GM12878 (cell line): ENCODE data around the gene TFF1.

Source experiments
- CBX3 ChIP-seq: fragments of 200-600 bp; sonication (generic); IDR thresholded peaks from 2 replicates; pipeline ENCODE4 v1.6.1; 2016; ENCODE audit warnings: low read depth, borderline replicate concordance
- CTCF ChIP-seq, 3 experiments: IDR thresholded peaks in 2 of 3; conservative IDR thresholded peaks in 1 of 3; 2 replicates each; pipeline ENCODE4 v1.5.1; 2011; ENCODE audit warnings: low read depth in 3 of 3, low read length in 3 of 3, mild to moderate bottlenecking in 3 of 3, control low read depth in 2 of 3, moderate library complexity in 2 of 3, inconsistent platforms in 1 of 3, mixed read lengths in 1 of 3; ENCODE audit not compliant: control insufficient read depth in 2 of 3, insufficient read depth in 1 of 3; ENCODE audit errors: extremely low read depth in 1 of 3
- EP300 ChIP-seq, 2 experiments: fragments of 150-350 bp in 1 of 2; IDR thresholded peaks; 2 replicates each; pipeline ENCODE4 v1.6.1; 2011 to 2012; ENCODE audit warnings: low read depth in 2 of 2, low read length in 2 of 2, borderline replicate concordance in 1 of 2, improper control_type of control experiment in 1 of 2, inconsistent platforms in 1 of 2; ENCODE audit not compliant: control insufficient read depth in 1 of 2
- IKZF2 ChIP-seq, 2 experiments: fragments of 450-650 bp; IDR thresholded peaks; 2 replicates each; pipeline ENCODE4 v1.6.1; 2017; ENCODE audit warnings: mild to moderate bottlenecking in 2 of 2, moderate library complexity in 2 of 2
- POLR2AphosphoS5 ChIP-seq: IDR thresholded peaks from 2 replicates; pipeline ENCODE4 v1.6.1; 2011; ENCODE audit warnings: mild to moderate bottlenecking, low read length, inconsistent platforms
- SREBF1 ChIP-seq: IDR thresholded peaks from 2 replicates; pipeline ENCODE4 v1.6.1; 2012; ENCODE audit warnings: mild to moderate bottlenecking, low read length
- STAT3 ChIP-seq: IDR thresholded peaks from 2 replicates; pipeline ENCODE4 v1.6.1; 2011; ENCODE audit warnings: low read depth, low read length, improper control_type of control experiment
- TF ChIP-seq, protein P1 (sequence below): fragments of 450-650 bp; IDR thresholded peaks from 2 replicates; pipeline ENCODE4 v1.6.1; 2017; ENCODE audit warnings: mild to moderate bottlenecking

GRCh38 chr21:42379426-42380215, 13.3 kb upstream of the TFF1 start:
- TF ChIP-seq CTCF (IDR thresholded peaks at IDR 0.05 in 2 of 3, conservative IDR thresholded peaks at IDR 0.05 in 1 of 3; ENCODE audit: control insufficient read depth in 2 of 3, extremely low read depth in 1 of 3, insufficient read depth in 1 of 3, low read depth in 3 of 3, low read length in 3 of 3) (no peak), CBX3 (no peak), IKZF2 (IDR thresholded peaks at IDR 0.05) (no peak), SREBF1 (no peak), EP300 (IDR thresholded peaks at IDR 0.05; ENCODE audit: borderline replicate concordance in 1 of 2, control insufficient read depth in 1 of 2, low read depth in 2 of 2, low read length in 2 of 2) (no peak), POLR2AphosphoS5 (no peak), STAT3 (no peak)
- TF ChIP-seq, protein P1, sequence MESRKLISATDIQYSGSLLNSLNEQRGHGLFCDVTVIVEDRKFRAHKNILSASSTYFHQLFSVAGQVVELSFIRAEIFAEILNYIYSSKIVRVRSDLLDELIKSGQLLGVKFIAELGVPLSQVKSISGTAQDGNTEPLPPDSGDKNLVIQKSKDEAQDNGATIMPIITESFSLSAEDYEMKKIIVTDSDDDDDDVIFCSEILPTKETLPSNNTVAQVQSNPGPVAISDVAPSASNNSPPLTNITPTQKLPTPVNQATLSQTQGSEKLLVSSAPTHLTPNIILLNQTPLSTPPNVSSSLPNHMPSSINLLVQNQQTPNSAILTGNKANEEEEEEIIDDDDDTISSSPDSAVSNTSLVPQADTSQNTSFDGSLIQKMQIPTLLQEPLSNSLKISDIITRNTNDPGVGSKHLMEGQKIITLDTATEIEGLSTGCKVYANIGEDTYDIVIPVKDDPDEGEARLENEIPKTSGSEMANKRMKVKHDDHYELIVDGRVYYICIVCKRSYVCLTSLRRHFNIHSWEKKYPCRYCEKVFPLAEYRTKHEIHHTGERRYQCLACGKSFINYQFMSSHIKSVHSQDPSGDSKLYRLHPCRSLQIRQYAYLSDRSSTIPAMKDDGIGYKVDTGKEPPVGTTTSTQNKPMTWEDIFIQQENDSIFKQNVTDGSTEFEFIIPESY, result no peak
